ENCODE results near the gene RNF26. TPM values are rescaled to one million over a fixed set of nuclear protein-coding genes. Genes with fewer than 3 reads are reported as not detected.

The RNF26 gene
- total and polyA plus RNA-seq, 10 of the 15 experiments (the other 5 are each of a cell fraction or from before 2014, with no cell fraction given): 2.8 to 54.5 (median 17.7) TPM

DNA sequence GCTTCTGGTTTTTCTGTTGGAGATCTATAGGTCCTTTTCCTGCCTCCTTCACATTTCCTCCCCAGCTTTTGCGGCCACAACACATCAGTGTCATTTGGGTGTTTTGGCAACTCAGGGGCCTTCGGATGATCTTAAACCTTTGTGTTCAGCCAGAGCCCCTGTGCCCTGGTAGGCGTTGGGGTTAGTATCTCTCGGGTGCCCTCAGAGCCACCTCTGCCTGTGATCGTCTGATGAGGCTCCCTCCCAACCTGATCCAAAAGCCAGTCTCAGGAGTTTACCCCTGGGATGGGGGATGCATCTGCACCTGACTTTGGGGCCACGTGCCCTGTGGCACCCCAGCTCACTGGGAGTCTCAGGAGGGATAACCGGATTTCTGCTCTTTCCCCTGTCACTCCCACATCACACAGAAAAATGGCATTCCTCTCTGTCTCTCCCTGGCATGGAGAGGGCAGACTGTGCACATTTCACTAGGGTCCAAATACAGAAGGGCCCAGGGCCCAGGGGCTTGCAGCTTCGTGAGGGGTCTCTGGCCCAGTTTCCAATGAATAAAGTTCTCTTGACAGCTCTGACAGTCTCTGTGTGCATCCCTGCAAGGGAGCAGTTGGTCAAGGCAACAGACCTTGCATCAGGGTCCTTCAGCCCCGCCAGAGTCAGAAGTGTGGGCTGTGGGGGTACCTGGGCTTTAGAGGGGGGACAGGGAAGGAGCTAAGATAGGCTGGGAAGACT, 2.6 kb downstream of the RNF26 start:
- Histone ChIP-seq H3K9me3 (replicated peaks; ENCODE audit: control insufficient read depth, insufficient read depth, low read length) (no peaks in the 10 kb centered on the region), H3K27me3 (replicated peaks in 1 of 2; ENCODE audit: control insufficient read depth in 2 of 2, insufficient read depth in 2 of 2, low read length in 1 of 2) (peaks cover 9 to 10% of the 10 kb centered on the region in 2 experiments), H3K27ac (ENCODE audit: control insufficient read depth, insufficient read depth) (no peak overlapping the region), H4K20me1 (ENCODE audit: control insufficient read depth, insufficient read depth) (no peaks in the 10 kb centered on the region), H3K4me1 (ENCODE audit: control insufficient read depth, insufficient read depth, low read length) (peaks cover 12% of the 10 kb centered on the region), H2AFZ (ENCODE audit: control insufficient read depth, low read depth, low read length) (no peak overlapping the region), H3K4me3 (no peak overlapping the region), H3K36me3 (ENCODE audit: control insufficient read depth in 2 of 2, insufficient read depth in 2 of 2, low read length in 1 of 2) (no peaks in the 10 kb centered on the region), H3K9ac (ENCODE audit: control insufficient read depth, insufficient read depth, low read length) (no peak overlapping the region), H3K79me2 (ENCODE audit: control insufficient read depth, insufficient read depth, low read length) (peaks cover 13% of the 10 kb centered on the region), H3K4me2 (ENCODE audit: control insufficient read depth, insufficient read depth) (no peak overlapping the region)
- DNase-seq (ENCODE audit: low read depth, low spot score) (no peak), ATAC-seq (no peak), FAIRE-seq (no peak)
- CTCF ChIA-PET: interaction anchor here (0.9 to 3.7 kb wide), 14 partner anchors 10 to 274 kb away, joined by 3 to 88 read pairs (median 12); partner anchors contain the start of genes C2CD2L, CBL and NLRX1
- SMC1A ChIA-PET (ENCODE audit: uncharacterized antibody, unreplicated experiment): interaction anchor here (1.0 to 2.6 kb wide), 5 partner anchors 11 to 138 kb away, joined by 3 to 23 read pairs (median 8); partner anchors contain the start of gene MCAM
- intact Hi-C loops (cut with micrococcal nuclease; ENCODE audit: unreplicated experiment): loop anchor here (5.0 kb wide), 2 partner anchors 135 to 270 kb away; partner anchors contain the start of gene VPS11
- POLR2A ChIA-PET: no interaction called here
- WGBS (ENCODE audit: insufficient coverage, insufficient replicate concordance, low lambda C conversion rate, missing lambda C conversion rate): 78% methylated on average over 9 of the region's 9 CpGs
- in situ Hi-C loops (cut with MboI): no loop called here
- RAD21 ChIA-PET (ENCODE audit: unreplicated experiment): interaction anchor here (1.2 to 2.6 kb wide), 3 partner anchors 13 to 138 kb away, joined by 3 to 24 read pairs (median 10); no protein-coding TSS in a partner anchor
- no TSS peak for BruUV-seq (replicated peaks)
- no peak for TF ChIP-seq BMI1 (IDR thresholded peaks at IDR 0.05; ENCODE audit: borderline replicate concordance)
- TF ChIP-seq, protein P1, sequence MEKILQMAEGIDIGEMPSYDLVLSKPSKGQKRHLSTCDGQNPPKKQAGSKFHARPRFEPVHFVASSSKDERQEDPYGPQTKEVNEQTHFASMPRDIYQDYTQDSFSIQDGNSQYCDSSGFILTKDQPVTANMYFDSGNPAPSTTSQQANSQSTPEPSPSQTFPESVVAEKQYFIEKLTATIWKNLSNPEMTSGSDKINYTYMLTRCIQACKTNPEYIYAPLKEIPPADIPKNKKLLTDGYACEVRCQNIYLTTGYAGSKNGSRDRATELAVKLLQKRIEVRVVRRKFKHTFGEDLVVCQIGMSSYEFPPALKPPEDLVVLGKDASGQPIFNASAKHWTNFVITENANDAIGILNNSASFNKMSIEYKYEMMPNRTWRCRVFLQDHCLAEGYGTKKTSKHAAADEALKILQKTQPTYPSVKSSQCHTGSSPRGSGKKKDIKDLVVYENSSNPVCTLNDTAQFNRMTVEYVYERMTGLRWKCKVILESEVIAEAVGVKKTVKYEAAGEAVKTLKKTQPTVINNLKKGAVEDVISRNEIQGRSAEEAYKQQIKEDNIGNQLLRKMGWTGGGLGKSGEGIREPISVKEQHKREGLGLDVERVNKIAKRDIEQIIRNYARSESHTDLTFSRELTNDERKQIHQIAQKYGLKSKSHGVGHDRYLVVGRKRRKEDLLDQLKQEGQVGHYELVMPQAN (conservative IDR thresholded peaks at IDR 0.05): no peak
- TF ChIP-seq MTA2 (IDR thresholded peaks at IDR 0.05; ENCODE audit: low read depth): no peak
- no peak for TF ChIP-seq BRCA1 (IDR thresholded peaks at IDR 0.05; ENCODE audit: low read depth, low read length)
- no peak for TF ChIP-seq EZH2 (IDR thresholded peaks at IDR 0.05; ENCODE audit: borderline replicate concordance, control insufficient read depth, low read depth, low read length)
- TF ChIP-seq BHLHE40 (IDR thresholded peaks at IDR 0.05; ENCODE audit: borderline replicate concordance in 1 of 2, low read depth in 2 of 2, low read length in 1 of 2): no peak
- TF ChIP-seq, protein P2, sequence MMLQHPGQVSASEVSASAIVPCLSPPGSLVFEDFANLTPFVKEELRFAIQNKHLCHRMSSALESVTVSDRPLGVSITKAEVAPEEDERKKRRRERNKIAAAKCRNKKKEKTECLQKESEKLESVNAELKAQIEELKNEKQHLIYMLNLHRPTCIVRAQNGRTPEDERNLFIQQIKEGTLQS (IDR thresholded peaks at IDR 0.05; ENCODE audit: borderline replicate concordance, extremely low read depth, low read depth, low read length): no peak
- TF ChIP-seq, protein P3, sequence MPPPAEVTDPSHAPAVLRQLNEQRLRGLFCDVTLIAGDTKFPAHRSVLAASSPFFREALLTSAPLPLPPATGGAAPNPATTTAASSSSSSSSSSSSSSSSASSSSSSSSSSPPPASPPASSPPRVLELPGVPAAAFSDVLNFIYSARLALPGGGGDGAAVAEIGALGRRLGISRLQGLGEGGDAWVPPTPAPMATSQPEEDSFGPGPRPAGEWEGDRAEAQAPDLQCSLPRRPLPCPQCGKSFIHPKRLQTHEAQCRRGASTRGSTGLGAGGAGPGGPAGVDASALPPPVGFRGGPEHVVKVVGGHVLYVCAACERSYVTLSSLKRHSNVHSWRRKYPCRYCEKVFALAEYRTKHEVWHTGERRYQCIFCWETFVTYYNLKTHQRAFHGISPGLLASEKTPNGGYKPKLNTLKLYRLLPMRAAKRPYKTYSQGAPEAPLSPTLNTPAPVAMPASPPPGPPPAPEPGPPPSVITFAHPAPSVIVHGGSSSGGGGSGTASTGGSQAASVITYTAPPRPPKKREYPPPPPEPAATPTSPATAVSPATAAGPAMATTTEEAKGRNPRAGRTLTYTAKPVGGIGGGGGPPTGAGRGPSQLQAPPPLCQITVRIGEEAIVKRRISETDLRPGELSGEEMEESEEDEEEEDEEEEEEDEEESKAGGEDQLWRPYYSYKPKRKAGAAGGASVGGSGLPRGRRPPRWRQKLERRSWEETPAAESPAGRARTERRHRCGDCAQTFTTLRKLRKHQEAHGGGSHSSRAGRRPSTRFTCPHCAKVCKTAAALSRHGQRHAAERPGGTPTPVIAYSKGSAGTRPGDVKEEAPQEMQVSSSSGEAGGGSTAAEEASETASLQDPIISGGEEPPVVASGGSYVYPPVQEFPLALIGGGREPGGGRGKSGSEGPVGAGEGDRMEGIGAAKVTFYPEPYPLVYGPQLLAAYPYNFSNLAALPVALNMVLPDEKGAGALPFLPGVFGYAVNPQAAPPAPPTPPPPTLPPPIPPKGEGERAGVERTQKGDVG (CRISPR knock-in tag; IDR thresholded peaks at IDR 0.05): no peak
- no peak for TF ChIP-seq YBX1 (IDR thresholded peaks at IDR 0.05)
- TF ChIP-seq, protein P4, sequence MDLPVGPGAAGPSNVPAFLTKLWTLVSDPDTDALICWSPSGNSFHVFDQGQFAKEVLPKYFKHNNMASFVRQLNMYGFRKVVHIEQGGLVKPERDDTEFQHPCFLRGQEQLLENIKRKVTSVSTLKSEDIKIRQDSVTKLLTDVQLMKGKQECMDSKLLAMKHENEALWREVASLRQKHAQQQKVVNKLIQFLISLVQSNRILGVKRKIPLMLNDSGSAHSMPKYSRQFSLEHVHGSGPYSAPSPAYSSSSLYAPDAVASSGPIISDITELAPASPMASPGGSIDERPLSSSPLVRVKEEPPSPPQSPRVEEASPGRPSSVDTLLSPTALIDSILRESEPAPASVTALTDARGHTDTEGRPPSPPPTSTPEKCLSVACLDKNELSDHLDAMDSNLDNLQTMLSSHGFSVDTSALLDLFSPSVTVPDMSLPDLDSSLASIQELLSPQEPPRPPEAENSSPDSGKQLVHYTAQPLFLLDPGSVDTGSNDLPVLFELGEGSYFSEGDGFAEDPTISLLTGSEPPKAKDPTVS (IDR thresholded peaks at IDR 0.05; ENCODE audit: low read depth, low read length): no peak
- TF ChIP-seq HCFC1 (IDR thresholded peaks at IDR 0.05; ENCODE audit: low read length): no peak
- TF ChIP-seq FOXK2 (IDR thresholded peaks at IDR 0.05): no peak
- TF ChIP-seq TAF1 (IDR thresholded peaks at IDR 0.05; ENCODE audit: borderline replicate concordance, low read depth, low read length): no peak
